UCSD-AML1 (cell line): ENCODE results near the gene MAD1L1.

Source experiments
- DNase-seq: peaks from one replicate; lab custom pipeline; 2025; ENCODE audit not compliant: unreplicated experiment; lab: John Stamatoyannopoulos, UW

Gene MAD1L1

DNA sequence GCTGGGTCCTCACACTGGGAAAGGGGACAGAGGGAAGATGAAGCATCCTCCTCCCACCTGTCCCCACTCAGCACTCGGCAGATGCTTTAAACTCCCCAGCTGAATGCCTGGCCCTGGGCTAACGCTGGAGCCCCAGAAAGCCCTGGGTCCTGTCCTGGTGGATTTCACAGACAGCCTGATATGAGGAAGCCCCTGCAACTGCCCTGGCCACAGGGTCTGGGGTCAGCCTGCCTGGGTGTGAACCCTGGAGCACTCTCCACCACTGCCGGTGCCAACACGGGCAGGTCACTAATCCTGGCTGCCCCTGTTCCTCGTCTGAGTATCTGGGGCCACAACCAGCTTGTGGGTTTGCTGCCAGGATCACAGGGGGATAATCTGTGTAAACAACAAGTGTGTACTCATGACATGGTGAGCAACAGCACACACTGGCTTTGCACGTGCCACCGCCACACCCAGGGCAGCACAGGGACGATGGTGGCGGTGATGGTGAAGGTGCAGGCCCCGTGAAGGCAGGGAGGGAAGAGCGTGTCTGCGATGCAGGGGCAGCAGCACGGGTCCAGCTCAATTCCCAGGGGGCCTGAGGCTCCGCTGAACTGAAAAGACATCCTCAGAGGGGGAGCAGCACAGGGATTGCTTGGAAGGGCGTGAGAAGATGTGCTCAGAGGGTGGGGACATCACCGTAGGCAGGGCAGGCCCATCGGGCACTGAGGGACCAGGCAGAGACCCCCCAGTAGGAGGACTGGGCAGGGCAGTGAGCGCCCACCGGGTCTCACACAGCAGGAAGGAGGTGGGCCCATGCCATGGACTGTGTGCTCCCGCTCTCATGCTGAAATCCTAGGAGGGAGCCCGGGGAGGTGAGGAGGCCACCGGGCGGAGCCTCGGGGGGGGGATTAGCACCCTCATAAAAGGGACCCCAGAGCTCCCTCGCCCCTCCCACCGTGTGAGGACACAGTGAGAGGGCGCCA is 238.7 kb downstream of the MAD1L1 start:
- DNase-seq: no peak

DNA sequence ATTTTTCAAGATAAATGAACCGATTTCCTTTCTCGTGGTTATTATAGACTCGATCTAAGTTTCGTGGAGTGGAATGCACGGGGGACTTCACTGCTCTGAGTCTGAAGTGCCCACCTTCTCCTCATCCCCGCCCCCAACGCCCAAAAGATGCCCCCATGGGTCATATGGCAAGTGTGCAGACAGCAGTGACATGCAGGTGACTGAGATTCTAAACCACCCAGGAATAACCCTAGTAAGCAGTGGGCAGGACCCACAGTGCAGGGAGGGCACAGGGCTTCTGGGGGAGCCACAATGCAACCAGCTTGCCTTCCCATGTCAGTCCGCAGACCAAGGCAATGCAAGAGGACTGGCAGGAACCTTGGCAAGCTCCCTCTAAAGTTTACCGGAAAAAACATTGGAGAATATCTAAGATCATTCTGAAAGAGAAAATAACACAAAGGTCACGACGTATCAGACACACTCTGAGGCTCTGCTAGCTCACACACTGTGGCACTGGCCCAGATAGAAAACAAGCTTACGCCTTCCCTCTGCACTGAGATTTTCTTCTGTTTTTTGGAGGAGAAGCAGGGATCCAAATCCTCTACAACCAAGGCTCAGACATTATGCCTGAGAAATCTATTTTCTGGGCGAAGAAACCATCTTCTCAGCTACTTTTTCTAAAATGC is 239.6 kb downstream of the MAD1L1 start:
- no peak for DNase-seq

GRCh38 chr7:1992554-1992953 is 240.2 kb downstream of the MAD1L1 start:
- DNase-seq: no peak

DNA sequence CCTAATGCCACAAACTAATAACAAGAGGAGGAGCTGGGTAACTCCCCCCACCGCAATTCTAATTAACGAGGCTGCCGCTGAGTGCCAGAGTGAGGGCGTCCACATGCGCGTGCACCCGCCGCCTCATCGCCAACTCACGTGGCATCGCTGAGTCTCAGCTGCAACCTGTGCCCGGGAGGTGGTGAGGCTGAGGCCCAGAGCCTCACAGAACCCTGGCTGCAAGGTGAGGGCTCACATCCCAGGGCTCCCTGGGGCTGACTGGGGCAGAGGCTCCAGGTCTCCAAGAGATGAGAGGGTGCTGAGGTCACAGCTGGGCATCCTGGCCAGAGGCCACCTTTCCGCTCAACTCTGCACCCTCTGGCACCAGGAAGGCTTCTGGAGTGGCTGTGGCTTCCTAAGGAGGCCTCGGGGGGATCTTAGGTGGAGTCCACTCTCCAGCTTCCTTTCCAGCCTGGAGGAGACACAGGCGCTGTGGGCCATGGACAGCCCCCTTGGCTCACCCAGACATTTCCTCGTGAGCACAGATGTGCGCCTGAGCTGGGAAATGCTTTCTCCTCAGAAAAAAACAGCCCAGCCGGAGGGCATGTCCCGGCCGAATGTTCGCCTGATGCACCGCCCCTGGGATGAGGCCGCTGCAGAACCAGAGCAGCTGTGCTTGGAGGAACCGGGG is 242.6 kb downstream of the MAD1L1 start:
- no peak for DNase-seq

GRCh38 chr7:1989049-1989860 is 243.5 kb downstream of the MAD1L1 start:
- DNase-seq: no peak

- no peak for DNase-seq
Observed at GRCh38 chr7:1988533-1988930, 244.2 kb downstream of the MAD1L1 start.

DNA sequence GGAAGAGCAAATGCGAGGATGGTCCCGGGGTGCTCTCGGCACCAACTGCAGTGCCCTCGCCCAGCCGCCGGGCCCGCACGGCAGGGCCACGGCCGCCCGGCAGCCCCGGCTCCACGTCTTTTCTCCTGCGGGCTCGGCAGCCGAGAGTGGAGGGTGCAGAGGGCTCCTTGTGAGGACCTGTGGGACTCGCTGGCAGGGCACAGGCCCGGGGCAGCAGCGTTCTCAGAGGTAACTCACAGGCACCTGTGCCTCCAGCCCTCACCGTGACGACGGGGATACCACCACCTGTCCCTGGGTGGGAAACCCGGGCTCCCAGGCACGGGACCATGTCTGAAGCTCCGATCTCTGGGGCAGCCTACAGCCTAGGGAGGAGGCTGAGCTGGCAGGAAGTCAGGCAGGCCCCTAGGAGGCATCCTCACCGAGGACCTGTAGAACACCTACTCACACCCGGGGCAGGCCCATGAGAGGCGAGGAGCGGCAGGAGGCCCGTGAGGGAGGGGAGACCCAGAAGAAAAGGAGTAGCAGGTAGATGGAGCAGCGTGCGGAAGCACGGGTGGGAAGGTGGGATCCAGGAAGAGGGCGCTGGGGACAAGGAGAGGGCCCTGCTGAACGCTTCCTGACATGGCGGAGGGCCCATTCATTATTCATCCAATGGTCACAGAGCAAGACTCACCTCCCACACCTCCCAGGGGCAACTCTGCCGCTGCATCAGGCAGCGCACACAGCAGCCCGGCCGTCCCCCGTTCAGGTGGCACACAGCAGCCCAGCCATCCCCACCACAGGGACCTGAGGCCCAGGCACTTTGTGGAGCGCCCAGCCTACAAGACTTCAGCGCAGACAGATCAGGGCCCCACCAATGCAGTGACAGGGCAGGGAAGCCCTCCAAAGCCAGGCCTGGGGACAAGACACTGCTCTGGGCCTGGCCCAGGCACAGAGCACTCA is 244.9 kb downstream of the MAD1L1 start:
- no peak for DNase-seq

DNA sequence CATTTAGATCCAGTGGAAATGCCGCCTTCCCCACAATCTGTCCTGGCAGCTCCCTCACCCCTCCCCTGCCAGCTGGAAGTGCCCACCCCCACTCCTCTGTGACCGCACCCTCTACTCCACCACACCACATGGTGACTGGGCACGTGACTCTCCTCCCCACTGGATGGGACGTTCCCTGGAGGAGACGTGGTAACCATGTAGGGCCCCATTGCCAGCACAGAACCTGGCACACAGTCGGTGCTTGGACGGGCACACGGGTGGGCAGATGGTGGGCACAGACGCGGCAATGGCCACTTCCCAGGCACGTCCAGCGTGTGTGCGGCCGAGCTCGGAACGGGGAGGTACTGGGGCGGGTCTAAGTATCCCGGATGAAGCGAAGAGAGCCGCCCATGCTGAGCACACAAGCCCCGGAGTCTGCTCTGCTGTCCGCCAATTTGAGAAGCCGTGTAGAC is 245.6 kb downstream of the MAD1L1 start:
- DNase-seq: no peak

- peak; percentile 8 for DNase-seq
Observed at GRCh38 chr7:1986366-1987083, 246.2 kb downstream of the MAD1L1 start.

DNA sequence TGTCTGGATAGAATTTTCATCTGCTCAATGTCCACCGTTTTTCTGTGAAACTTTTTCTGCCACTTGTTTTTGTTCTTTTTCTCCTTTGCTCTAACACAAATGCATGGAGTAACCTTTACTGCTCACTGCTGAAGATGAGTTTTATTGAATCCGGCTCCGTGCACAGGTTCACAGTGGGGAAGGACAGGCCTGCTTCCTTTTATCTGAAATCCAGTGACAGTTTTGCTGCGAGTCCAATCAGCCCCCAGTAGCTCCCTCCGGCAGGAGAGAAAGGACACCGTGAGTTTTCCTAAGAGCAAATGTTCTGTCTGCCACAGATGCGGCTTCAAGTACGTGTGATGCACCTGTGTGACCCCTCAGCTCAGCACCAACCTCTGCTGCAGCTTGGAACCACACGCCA is 246.8 kb downstream of the MAD1L1 start:
- DNase-seq: no peak

GRCh38 chr7:1985042-1985441 is 247.7 kb downstream of the MAD1L1 start:
- DNase-seq: no peak

- no peak for DNase-seq
Observed at GRCh38 chr7:1981878-1982230, 250.9 kb downstream of the MAD1L1 start.

DNA sequence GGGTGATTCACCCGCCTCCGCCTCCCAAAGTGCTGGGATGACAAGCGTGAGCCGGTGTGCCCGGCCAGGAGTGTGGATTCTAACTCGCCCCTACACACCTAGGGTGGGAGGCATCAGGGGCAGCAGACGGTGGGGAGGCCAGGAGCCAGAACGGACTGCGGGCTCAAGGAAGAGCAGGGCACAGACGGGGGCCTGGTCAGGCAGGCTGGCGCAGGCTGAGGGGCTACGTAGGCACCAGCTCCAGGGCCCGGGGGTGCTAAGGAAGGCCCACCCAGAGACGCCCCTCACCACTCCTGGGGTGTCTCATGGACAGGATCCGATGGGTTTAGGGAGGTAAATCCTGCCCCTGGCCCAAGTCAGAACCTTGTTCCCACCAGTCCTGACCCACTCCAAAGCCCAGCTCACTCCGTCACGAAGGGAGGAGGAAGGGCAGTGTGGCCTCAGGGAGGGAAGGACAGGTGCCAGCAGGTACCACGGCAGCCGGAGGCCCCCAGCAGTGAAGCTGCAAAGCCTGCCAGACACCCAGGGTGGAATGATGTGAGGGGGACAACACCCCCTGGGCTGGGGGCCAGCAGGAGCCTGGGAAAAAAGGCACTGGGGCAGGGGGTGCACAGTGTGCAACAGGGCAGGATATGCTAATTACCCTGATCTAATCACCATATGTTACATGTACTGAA is 251.4 kb downstream of the MAD1L1 start:
- no peak for DNase-seq

DNA sequence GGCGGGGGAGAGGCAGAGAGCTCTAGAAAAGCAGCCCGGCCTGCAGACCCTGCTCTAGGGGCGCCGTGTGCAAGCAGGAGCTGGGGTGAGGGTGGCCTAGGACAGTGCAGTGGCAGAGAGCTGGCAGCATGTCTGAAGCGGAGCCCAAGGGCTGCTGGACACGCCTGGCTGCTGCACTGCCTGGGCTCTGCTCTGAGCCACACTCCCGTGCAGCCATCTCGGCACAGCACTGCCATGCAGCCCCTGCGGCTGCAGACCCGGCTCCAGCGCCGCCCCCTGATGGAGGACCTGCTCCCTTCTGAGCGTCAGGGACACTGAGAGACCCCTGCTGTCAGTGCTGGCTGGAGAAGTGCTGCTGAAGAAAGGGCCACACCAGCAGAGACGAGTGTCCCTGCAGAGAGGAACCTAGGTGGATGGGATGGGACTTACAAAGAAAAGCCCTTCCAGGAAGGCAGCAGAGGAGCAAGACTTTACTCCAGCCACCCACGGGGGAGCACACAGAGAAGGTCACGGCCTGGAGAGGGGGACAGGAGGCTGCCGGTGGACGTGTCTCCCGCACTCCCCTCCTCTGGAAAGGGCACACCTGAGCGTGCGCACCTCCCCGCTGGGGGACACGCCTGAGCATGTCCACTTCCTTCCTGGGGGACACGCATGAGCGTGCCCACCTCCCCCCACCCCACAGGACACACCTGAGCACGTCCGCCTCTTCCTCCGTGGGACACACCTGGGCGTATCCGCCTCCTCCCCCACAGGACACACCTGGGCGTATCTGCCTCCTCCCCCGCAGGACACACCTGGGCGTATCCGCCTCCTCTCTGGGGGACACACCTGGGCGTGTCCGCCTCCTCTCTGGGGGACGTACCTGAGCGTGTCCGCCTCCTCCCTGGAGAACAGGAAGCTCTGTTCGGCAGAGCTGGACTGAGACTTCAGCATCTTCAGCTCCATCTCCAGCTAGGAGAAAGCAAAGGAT is 252.9 kb downstream of the MAD1L1 start:
- DNase-seq: no peak

DNA sequence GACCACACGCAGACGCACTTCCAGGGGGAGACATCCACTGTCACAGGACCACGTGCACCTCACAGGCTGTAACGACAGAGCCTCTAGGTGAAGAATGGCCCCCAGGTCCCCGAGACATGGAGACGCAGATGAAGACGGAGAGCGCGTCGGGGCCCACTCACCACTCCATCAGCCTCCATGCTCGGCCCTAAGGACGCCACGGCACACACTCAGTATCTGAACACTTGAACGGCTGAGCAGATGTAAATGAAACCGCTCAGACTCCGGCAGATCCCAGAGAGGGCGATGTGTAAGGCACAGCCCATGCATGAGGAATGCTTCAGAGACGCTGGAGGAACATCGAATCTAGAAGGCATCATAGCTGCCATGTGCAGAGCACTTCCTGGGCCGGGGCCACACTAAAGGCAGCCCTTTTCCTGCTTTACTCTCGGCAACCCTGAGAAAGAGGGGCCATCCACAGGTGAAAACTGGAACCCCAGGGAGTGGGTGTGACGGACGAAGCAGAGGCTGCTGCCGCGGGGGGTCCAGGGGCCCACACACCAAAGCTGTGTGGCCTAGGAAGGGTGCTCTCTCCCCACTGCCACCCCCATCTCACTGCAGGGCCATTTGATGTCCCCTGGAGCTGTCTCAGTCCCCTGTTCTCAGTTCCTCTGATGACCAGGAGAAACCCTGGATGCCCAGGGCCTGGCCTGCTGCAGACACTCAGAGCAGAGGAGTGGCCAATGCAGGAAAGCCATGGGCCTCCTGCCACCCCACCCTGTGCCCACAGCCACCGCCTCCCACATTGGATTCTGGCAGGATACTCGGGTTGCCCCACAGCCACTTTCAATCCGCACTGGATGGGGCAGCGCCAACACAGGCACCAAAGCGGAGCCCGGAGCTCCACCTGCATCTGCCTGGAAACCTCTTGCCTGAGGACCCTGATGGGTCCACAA is 253.8 kb downstream of the MAD1L1 start:
- no peak for DNase-seq

GRCh38 chr7:1977876-1978441 is 254.8 kb downstream of the MAD1L1 start:
- DNase-seq: no peak
